Measurements from ENCODE around the gene MICALL1.

The MICALL1 gene

DNA sequence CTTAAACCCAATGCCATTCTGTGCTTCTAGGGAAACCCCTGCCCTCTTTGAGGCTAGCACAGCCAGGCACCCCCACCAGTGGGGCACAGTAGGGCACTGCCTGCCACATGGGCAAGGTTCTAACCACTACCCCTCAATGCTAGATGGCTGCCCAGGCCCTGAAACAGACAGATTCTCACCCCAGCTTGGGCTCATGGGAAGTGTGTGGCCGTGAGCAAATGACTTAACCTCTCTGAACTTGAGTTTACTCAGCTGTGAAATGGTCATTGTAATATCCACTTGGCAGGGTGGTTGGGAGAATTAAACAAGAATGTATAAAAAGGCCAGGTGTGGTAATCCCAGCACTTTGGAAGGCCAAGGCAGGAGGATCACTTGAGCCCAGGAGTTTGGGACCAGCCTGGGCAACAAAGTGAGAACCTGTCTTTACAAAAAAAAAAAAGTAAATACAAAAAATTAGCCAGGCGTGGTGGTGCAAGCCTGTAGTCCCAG, 24.9 kb downstream of the MICALL1 start:
- TF ChIP-seq, protein P1, sequence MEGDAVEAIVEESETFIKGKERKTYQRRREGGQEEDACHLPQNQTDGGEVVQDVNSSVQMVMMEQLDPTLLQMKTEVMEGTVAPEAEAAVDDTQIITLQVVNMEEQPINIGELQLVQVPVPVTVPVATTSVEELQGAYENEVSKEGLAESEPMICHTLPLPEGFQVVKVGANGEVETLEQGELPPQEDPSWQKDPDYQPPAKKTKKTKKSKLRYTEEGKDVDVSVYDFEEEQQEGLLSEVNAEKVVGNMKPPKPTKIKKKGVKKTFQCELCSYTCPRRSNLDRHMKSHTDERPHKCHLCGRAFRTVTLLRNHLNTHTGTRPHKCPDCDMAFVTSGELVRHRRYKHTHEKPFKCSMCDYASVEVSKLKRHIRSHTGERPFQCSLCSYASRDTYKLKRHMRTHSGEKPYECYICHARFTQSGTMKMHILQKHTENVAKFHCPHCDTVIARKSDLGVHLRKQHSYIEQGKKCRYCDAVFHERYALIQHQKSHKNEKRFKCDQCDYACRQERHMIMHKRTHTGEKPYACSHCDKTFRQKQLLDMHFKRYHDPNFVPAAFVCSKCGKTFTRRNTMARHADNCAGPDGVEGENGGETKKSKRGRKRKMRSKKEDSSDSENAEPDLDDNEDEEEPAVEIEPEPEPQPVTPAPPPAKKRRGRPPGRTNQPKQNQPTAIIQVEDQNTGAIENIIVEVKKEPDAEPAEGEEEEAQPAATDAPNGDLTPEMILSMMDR (IDR thresholded peaks at IDR 0.05; ENCODE audit: poor library complexity, severe bottlenecking) = peak; percentile 24
- Histone ChIP-seq H3K36me3 (ENCODE audit: low read depth) (peaks cover 97% of the 10 kb centered on the region), H3K4me3 (ENCODE audit: severe bottlenecking) (no peak overlapping the region), H3K4me1 (ENCODE audit: insufficient read depth, poor library complexity, severe bottlenecking) (peaks cover 4% of the 10 kb centered on the region), H3K9me3 (ENCODE audit: severe bottlenecking) (no peaks in the 10 kb centered on the region), H3K27ac (ENCODE audit: poor library complexity, severe bottlenecking) (no peak overlapping the region), H3K27me3 (ENCODE audit: insufficient read depth, poor library complexity, severe bottlenecking) (no peaks in the 10 kb centered on the region)
- ATAC-seq (ENCODE audit: low read depth) (no peak), DNase-seq (ENCODE audit: low spot score) (no peak)

DNA sequence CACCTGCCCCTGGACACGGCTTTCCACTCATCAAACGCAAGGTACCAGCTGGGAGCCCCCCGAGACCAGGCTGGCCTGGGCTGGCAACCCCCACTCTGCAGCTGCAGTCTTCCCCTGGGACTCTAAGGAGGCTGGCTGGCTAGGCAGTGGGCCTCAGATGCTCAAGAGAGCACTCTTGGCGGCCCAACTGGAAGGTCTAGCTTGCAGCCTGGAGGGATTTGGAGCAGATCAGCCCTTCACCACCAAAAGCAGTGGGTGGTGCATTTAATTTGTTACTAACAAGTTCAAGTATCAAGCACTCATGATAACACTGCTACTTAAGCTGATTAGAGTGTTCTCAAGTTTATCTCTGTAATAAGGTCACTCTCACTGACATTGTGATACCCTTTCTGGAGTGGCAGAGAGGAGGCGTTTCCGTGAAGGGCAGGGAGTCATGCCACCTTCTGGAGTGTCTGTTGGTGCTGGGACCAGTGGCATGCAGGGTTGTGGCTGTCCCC, 25.8 kb downstream of the MICALL1 start:
- Histone ChIP-seq H3K9me3 (ENCODE audit: severe bottlenecking) (no peaks in the 10 kb centered on the region), H3K36me3 (ENCODE audit: low read depth) (peaks cover 97% of the 10 kb centered on the region), H3K27me3 (ENCODE audit: insufficient read depth, poor library complexity, severe bottlenecking) (no peaks in the 10 kb centered on the region), H3K27ac (ENCODE audit: poor library complexity, severe bottlenecking) (no peak overlapping the region), H3K4me3 (ENCODE audit: severe bottlenecking) (no peak overlapping the region), H3K4me1 (ENCODE audit: insufficient read depth, poor library complexity, severe bottlenecking) (peaks cover 4% of the 10 kb centered on the region)
- TF ChIP-seq, protein P1 (IDR thresholded peaks at IDR 0.05; ENCODE audit: poor library complexity, severe bottlenecking) = no peak
- ATAC-seq (ENCODE audit: low read depth) = no peak
- DNase-seq (ENCODE audit: low spot score) = no peak

DNA sequence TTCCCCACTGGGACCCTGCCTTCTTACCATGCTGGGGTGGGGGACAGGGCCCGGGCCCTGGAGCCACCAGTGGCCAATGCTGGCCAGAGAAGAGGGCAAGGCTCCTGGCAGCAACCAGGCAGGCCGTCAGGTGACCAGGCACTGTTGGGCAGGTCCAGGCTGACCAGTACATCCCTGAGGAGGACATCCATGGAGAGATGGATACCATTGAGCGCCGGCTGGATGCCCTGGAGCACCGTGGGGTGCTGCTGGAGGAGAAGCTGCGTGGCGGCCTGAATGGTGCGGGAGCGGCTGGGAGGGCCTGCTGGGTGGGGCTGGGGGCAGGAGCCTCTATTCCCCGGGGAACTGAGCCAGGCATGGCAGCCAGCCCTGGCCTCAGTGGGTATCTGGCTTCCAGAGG, 26.3 kb downstream of the MICALL1 start:
- Histone ChIP-seq H3K27me3 (ENCODE audit: insufficient read depth, poor library complexity, severe bottlenecking) (no peaks in the 10 kb centered on the region), H3K4me3 (ENCODE audit: severe bottlenecking) (no peak overlapping the region), H3K27ac (ENCODE audit: poor library complexity, severe bottlenecking) (no peak overlapping the region), H3K9me3 (ENCODE audit: severe bottlenecking) (no peaks in the 10 kb centered on the region), H3K4me1 (ENCODE audit: insufficient read depth, poor library complexity, severe bottlenecking) (peaks cover 4% of the 10 kb centered on the region), H3K36me3 (ENCODE audit: low read depth) (peaks cover 97% of the 10 kb centered on the region)
- DNase-seq (ENCODE audit: low spot score) = no peak
- TF ChIP-seq, protein P1 (IDR thresholded peaks at IDR 0.05; ENCODE audit: poor library complexity, severe bottlenecking) = no peak
- ATAC-seq (ENCODE audit: low read depth) = no peak

DNA sequence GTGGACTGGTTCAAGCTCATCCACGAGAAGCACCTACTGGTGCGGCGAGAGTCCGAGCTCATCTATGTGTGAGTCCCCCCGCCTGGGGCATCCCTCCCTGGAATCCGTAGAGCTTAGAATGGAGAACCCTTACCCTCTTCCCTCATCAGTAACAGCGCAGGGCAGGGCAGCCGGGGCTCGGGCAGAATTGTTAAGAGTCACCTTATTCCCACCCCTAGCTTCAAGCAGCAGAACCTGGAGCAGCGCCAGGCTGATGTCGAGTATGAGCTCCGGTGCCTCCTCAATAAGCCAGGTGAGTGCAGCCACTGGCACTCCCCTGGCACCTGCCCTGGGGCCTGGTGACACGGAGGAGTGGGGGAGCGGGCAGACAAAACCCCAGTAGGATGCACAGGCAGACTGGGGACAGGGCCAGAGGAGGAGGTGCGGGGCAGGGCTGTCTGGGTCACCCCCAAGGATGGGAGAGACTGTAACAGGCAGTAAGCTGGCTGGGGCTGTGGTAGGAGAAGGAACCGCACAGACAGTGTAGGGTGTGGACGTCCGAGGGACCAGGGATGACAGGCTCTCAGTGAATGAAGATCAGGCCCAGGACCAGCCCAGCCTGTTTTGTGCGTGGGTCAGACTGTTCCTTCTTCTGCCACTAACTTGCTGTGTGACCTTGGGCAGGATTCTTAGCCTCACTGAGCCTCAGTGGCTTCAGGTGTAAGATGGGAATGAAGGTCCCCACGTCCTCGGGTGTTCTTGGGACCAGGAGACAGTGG, 26.9 kb downstream of the MICALL1 start:
- TF ChIP-seq, protein P1 (IDR thresholded peaks at IDR 0.05; ENCODE audit: poor library complexity, severe bottlenecking) = no peak
- peak overlapping the region; percentile 30 for H3K27ac ChIP-seq (ENCODE audit: poor library complexity, severe bottlenecking)
- H3K4me3 ChIP-seq (ENCODE audit: severe bottlenecking) = no peak overlapping the region
- H3K9me3 ChIP-seq (ENCODE audit: severe bottlenecking) = no peaks in the 10 kb centered on the region
- peaks cover 97% of the 10 kb centered on the region for H3K36me3 ChIP-seq (ENCODE audit: low read depth)
- no peak for DNase-seq (ENCODE audit: low spot score)
- H3K27me3 ChIP-seq (ENCODE audit: insufficient read depth, poor library complexity, severe bottlenecking) = no peaks in the 10 kb centered on the region
- peak; percentile 24; the same call in 2 of the 3 replicates for ATAC-seq (ENCODE audit: low read depth)
- H3K4me1 ChIP-seq (ENCODE audit: insufficient read depth, poor library complexity, severe bottlenecking) = peaks cover 4% of the 10 kb centered on the region
